ENCODE results near the gene MT1G. TPM values are rescaled to one million over a fixed set of nuclear protein-coding genes. Genes with fewer than 3 reads are reported as not detected.

MT1G gene
- total RNA-seq, 4 donors from 2014 or later: 21.0 to 1,835 (median 81.0) TPM

- Histone ChIP-seq H3K27ac (no peak overlapping the region), H3K36me3 (no peaks in the 10 kb centered on the region), H3K4me1 (peaks cover 5 to 21% (median 15%) of the 10 kb centered on the region in 4 donors), H3K9me3 (no peaks in the 10 kb centered on the region), H3K27me3 (peaks cover 61% of the 10 kb centered on the region), H3K4me3 (peak overlapping the region in 1 of 4 donors; percentile 23)
- in situ Hi-C loops (cut with MboI; ENCODE audit: low pct_ligation_motif_present in 1 of 4, low pct_unique_long_range_greater_than_20kb in 1 of 4, low sequenced_read_pairs in 3 of 4): no loop called here
- 22 to 50% methylated on average over 9 to 46 of the region's 48 CpGs for WGBS, 2 donors (ENCODE audit: low coverage in 1 of 2)
- TF ChIP-seq EP300 (IDR thresholded peaks at IDR 0.05; ENCODE audit: low read depth) (no peak), CTCF (IDR thresholded peaks at IDR 0.05) (no peak), POLR2AphosphoS5 (IDR thresholded peaks at IDR 0.05) (no peak), POLR2A (IDR thresholded peaks at IDR 0.05) (no peak)
- DNase-seq: no peak
- intact Hi-C loops (cut with DNase I; ENCODE audit: low total_unique reads): no loop called here
Measured at GRCh38 chr16:56662357-56663354, 5.2 kb downstream of the MT1G start.

GRCh38 chr16:56658327-56658875 is 9.5 kb downstream of the MT1G start:
- Histone ChIP-seq H3K36me3 (no peaks in the 10 kb centered on the region), H3K27me3 (peaks cover 29% of the 10 kb centered on the region), H3K4me3 (peak overlapping the region in 3 of 4 donors; percentile 45 to 54 (median 50)), H3K9me3 (no peaks in the 10 kb centered on the region), H3K4me1 (peaks cover 5 to 23% (median 17%) of the 10 kb centered on the region in 4 donors), H3K27ac (peak overlapping the region in 3 of 4 donors; percentile 59 to 79 (median 75))
- peak; percentile 54 for DNase-seq
- intact Hi-C loops (cut with DNase I; ENCODE audit: low total_unique reads): no loop called here
- in situ Hi-C loops (cut with MboI; ENCODE audit: low pct_ligation_motif_present in 1 of 4, low pct_unique_long_range_greater_than_20kb in 1 of 4, low sequenced_read_pairs in 3 of 4): no loop called here
- 27% methylated on average over 10 of the region's 10 CpGs; no CpG with 5 or more reads in 1 of the 2 donors for WGBS, 2 donors (ENCODE audit: low coverage in 1 of 2)
- TF ChIP-seq POLR2A (IDR thresholded peaks at IDR 0.05) (no peak), CTCF (IDR thresholded peaks at IDR 0.05) (no peak), EP300 (IDR thresholded peaks at IDR 0.05; ENCODE audit: low read depth) (no peak), POLR2AphosphoS5 (IDR thresholded peaks at IDR 0.05) (no peak)

- Histone ChIP-seq H3K9me3 (no peaks in the 10 kb centered on the region), H3K4me3 (peak within 1 kb of the TSS; percentile 21 to 54 (median 48)), H3K27ac (peak within 1 kb of the TSS; percentile 59 to 79 (median 75)), H3K36me3 (no peaks in the 10 kb centered on the region), H3K4me1 (peaks cover 5 to 18% (median 16%) of the 10 kb centered on the region in 4 donors), H3K27me3 (peaks cover 22% of the 10 kb centered on the region)
- in situ Hi-C loops (cut with MboI; ENCODE audit: low pct_ligation_motif_present in 1 of 4, low pct_unique_long_range_greater_than_20kb in 1 of 4, low sequenced_read_pairs in 3 of 4) (no loop called here), intact Hi-C loops (cut with DNase I; ENCODE audit: low total_unique reads) (no loop called here)
- TF ChIP-seq POLR2A (IDR thresholded peaks at IDR 0.05) (peak; percentile 61), EP300 (IDR thresholded peaks at IDR 0.05; ENCODE audit: low read depth) (no peak), POLR2AphosphoS5 (IDR thresholded peaks at IDR 0.05) (peak; percentile 40 to 61 (median 43))
- peak; percentile 96 for DNase-seq
- 2% methylated on average over 45 of the region's 46 CpGs; no CpG with 5 or more reads in 1 of the 2 donors for WGBS, 2 donors (ENCODE audit: low coverage in 1 of 2)
Measured at GRCh38 chr16:56657555-56658326, 10.1 kb downstream of the MT1G start, which contains the start of gene MT1F. TSS of gene MT1F (plus strand) at chr16:56657959. CDS start at chr16:56658059, 100 bp downstream.

GRCh38 chr16:56653218-56653617 is 14.6 kb downstream of the MT1G start:
- H3K4me3 ChIP-seq: no peak overlapping the region
- H3K27me3 ChIP-seq: peaks cover 13% of the 10 kb centered on the region
- 81 to 83% methylated on average over 4 to 7 of the region's 7 CpGs for WGBS, 2 donors (ENCODE audit: low coverage in 1 of 2)
- no peaks in the 10 kb centered on the region for H3K36me3 ChIP-seq
- peaks cover 3 to 11% (median 6%) of the 10 kb centered on the region in 4 donors for H3K4me1 ChIP-seq
- in situ Hi-C loops (cut with MboI; ENCODE audit: low pct_ligation_motif_present in 1 of 4, low pct_unique_long_range_greater_than_20kb in 1 of 4, low sequenced_read_pairs in 3 of 4): no loop called here
- TF ChIP-seq CTCF (IDR thresholded peaks at IDR 0.05): no peak
- DNase-seq: no peak
- no peaks in the 10 kb centered on the region for H3K9me3 ChIP-seq
- intact Hi-C loops (cut with DNase I; ENCODE audit: low total_unique reads): no loop called here
- H3K27ac ChIP-seq: no peak overlapping the region
